ENCODE measurements around the gene PPP3R1. TPM values are rescaled to one million over a fixed set of nuclear protein-coding genes. Genes with fewer than 3 reads are reported as not detected.

Gene PPP3R1
- total RNA-seq, 1 experiment from 2014 or later: 74.2 TPM

DNA sequence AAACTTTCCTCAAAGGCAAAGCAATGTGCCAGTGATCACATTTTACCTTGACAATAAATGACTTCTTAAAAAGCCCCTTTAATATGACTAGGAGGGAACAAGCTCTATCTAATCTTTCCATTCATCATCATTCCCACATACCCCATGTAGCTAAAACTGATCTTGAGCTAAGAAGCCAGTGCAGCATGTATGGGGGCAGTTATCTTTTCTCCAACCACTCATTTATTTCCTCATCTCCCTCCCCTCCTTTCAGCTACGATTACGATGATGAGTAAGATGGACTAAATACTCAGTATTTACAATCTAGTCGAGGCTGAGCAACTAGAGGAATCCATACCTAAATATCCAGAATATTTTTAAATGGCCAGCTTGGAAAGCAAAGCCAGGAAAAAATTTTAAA, 59.2 kb downstream of the PPP3R1 start:
- no peak overlapping the region for H3K14ac ChIP-seq (ENCODE audit: insufficient read depth, low read length)
- no peak overlapping the region for H3T11ph ChIP-seq (ENCODE audit: low read length)
- no peaks in the 10 kb centered on the region for H3K27me3 ChIP-seq (ENCODE audit: insufficient read depth, low read length)
- no peak overlapping the region for H2BK15ac ChIP-seq (ENCODE audit: low read depth, low read length)
- H4K5ac ChIP-seq (ENCODE audit: insufficient read length, low read depth, low read length): no peak overlapping the region
- H3K56ac ChIP-seq (ENCODE audit: insufficient read length, low read depth, low read length): no peak overlapping the region
- no peak overlapping the region for H2BK20ac ChIP-seq (ENCODE audit: low read depth, low read length, poor library complexity, severe bottlenecking)
- H2BK120ac ChIP-seq (ENCODE audit: low read depth, low read length, poor library complexity, severe bottlenecking): no peak overlapping the region
- no peak overlapping the region for H3K27ac ChIP-seq (ENCODE audit: insufficient read length, low read depth, low read length)
- no peak overlapping the region for H2AFZ ChIP-seq (ENCODE audit: low read length)
- Mint-ChIP-seq H3K4me1 (peaks cover 6 to 9% of the 10 kb centered on the region in 2 experiments; a peak in 3 of 4 replicates), H3K27me3 (ENCODE audit: low read depth) (no peaks in the 10 kb centered on the region), H3K36me3 (ENCODE audit: insufficient read depth in 1 of 3, low read depth in 3 of 3) (no peaks in the 10 kb centered on the region; a peak in 1 of 7 replicates), H3K9me3 (no peaks in the 10 kb centered on the region), H3K27ac (no peak overlapping the region; a peak in 1 of 7 replicates), H3K4me3 (no peak overlapping the region)
- peaks cover 2% of the 10 kb centered on the region for H3K79me1 ChIP-seq (ENCODE audit: insufficient read depth, low read depth, low read length, poor library complexity, severe bottlenecking)
- no peak overlapping the region for H3K4me2 ChIP-seq (ENCODE audit: insufficient read depth, insufficient read length, low read length)
- TF ChIP-seq, protein P1, sequence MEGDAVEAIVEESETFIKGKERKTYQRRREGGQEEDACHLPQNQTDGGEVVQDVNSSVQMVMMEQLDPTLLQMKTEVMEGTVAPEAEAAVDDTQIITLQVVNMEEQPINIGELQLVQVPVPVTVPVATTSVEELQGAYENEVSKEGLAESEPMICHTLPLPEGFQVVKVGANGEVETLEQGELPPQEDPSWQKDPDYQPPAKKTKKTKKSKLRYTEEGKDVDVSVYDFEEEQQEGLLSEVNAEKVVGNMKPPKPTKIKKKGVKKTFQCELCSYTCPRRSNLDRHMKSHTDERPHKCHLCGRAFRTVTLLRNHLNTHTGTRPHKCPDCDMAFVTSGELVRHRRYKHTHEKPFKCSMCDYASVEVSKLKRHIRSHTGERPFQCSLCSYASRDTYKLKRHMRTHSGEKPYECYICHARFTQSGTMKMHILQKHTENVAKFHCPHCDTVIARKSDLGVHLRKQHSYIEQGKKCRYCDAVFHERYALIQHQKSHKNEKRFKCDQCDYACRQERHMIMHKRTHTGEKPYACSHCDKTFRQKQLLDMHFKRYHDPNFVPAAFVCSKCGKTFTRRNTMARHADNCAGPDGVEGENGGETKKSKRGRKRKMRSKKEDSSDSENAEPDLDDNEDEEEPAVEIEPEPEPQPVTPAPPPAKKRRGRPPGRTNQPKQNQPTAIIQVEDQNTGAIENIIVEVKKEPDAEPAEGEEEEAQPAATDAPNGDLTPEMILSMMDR (conservative IDR thresholded peaks at IDR 0.05): no peak
- no peak overlapping the region for H4K91ac ChIP-seq (ENCODE audit: insufficient read length, low read depth, low read length)
- no peak for DNase-seq
- no peak overlapping the region for H2BK5ac ChIP-seq (ENCODE audit: insufficient read length, low read length)
- H3K4ac ChIP-seq (ENCODE audit: low read depth, low read length): no peak overlapping the region
- no peak overlapping the region for H3K9ac ChIP-seq (ENCODE audit: extremely low read depth, insufficient read length, low read length)
- H2AK5ac ChIP-seq (ENCODE audit: insufficient read length, low read length): no peak overlapping the region
- no peaks in the 10 kb centered on the region for H3K23me2 ChIP-seq (ENCODE audit: insufficient read length, low read depth, low read length, poor library complexity, severe bottlenecking)
- no CpG with 5 or more reads among the region's 3 CpGs for WGBS (ENCODE audit: extremely low coverage, insufficient read length, low lambda C conversion rate)
- no peaks in the 10 kb centered on the region for H3K9me3 ChIP-seq (ENCODE audit: control insufficient read depth, low read depth, low read length)
- H4K20me1 ChIP-seq (ENCODE audit: control insufficient read depth, insufficient read depth, insufficient read length): no peaks in the 10 kb centered on the region
- no peak overlapping the region for H4K8ac ChIP-seq (replicated peaks; ENCODE audit: insufficient read length, low read depth, low read length)
- no peaks in the 10 kb centered on the region for H3K4me1 ChIP-seq (ENCODE audit: insufficient read depth, low read length)
- H3K23ac ChIP-seq (ENCODE audit: insufficient read length, low read depth, low read length): no peak overlapping the region
- peaks cover 9% of the 10 kb centered on the region; the same call in 1 of the 2 replicates for H3K79me2 ChIP-seq (ENCODE audit: insufficient read depth, low read length)
- H3K18ac ChIP-seq (ENCODE audit: insufficient read length, low read depth, low read length): no peak overlapping the region
- no peak overlapping the region for H2BK12ac ChIP-seq (ENCODE audit: insufficient read length, low read depth, low read length)

All from H9 (cell line).